Calu3 (cell line): ENCODE measurements around the gene TSPAN18. TPM values are rescaled to one million over a fixed set of nuclear protein-coding genes. Genes with fewer than 3 reads are reported as not detected.

Source experiments
- BruUV-seq: library from RNA; stranded (reverse); fragments of 400-500 nt; replicated peaks from 2 replicates; lab custom pipeline; 2021; lab: Mats Ljungman, UMichigan
- CTCF ChIA-PET: fragments of 300-600 bp; sonication (Branson Sonifier 250); formaldehyde crosslinking; loops from one replicate; lab custom pipeline; 2022; ENCODE audit warnings: antibody characterized with exemption; lab: Charles Lee
- DNase-seq: peaks from one replicate; pipeline ENCODE4 v3.0.0; 2022
- H3K27ac Mint-ChIP-seq: one replicate; pipeline ENCODE4 v1.8.0; 2022; ENCODE audit warnings: mixed read lengths; ENCODE audit not compliant: unreplicated experiment
- H3K27me3 Mint-ChIP-seq: one replicate; pipeline ENCODE4 v1.8.0; 2022; ENCODE audit warnings: mixed read lengths; ENCODE audit not compliant: unreplicated experiment
- H3K36me3 Mint-ChIP-seq: one replicate; pipeline ENCODE4 v1.8.0; 2022; ENCODE audit warnings: mild to moderate bottlenecking, moderate library complexity, mixed read lengths; ENCODE audit not compliant: insufficient read depth, unreplicated experiment
- H3K4me1 Mint-ChIP-seq: one replicate; pipeline ENCODE4 v1.8.0; 2022; ENCODE audit warnings: mild to moderate bottlenecking, low read depth, mixed read lengths; ENCODE audit not compliant: unreplicated experiment
- H3K4me3 Mint-ChIP-seq: one replicate; pipeline ENCODE4 v1.8.0; 2022; ENCODE audit warnings: mild to moderate bottlenecking, low read depth, moderate library complexity, mixed read lengths; ENCODE audit not compliant: unreplicated experiment
- H3K9me3 Mint-ChIP-seq: one replicate; pipeline ENCODE4 v1.8.0; 2022; ENCODE audit warnings: low read depth, mixed read lengths; ENCODE audit not compliant: unreplicated experiment
- intact Hi-C: fragments of 100-400 bp; cut with micrococcal nuclease; formaldehyde crosslinking; loops from one replicate; pipeline ENCODE4 v1.10.0; 2022; ENCODE audit not compliant: unreplicated experiment
- total RNA-seq: library from RNA; stranded (reverse); gene quantifications from 2 replicates; pipeline ENCODE4 v1.2.3, GENCODE V29; 2022
- TF ChIP-seq, protein P1 (sequence below): fragments of 200-600 bp; IDR thresholded peaks from one replicate; pipeline ENCODE4 v1.8.0; 2022; ENCODE audit warnings: antibody characterized with exemption; ENCODE audit not compliant: unreplicated experiment

Gene TSPAN18
- total RNA-seq, 1 experiment from 2014 or later = not detected

DNA sequence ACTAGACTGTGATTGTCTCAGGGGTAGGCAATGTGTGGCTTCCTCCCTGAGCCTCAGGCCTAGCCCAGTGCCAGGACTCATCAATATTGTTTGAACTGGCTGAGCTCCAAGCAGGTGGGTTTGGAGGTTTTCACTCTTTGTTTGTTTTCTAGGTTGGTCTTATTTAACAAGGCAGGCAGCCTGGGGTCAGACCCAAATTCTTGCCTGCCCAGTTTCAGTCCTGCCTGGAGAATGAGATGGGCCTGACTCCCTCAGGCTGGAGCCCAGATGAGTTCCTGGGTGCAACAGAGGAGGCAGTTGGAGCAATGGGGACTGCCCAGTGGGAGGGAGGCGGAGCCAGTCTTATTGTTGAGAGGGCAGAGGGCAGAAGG lies 252.2 kb downstream of the TSPAN18 start:
- Mint-ChIP-seq H3K27ac (no peak overlapping the region), H3K9me3 (no peaks in the 10 kb centered on the region), H3K4me3 (no peak overlapping the region), H3K36me3 (peaks cover 16% of the 10 kb centered on the region), H3K27me3 (no peaks in the 10 kb centered on the region), H3K4me1 (no peaks in the 10 kb centered on the region)
- BruUV-seq = no TSS peak
- TF ChIP-seq, protein P1, sequence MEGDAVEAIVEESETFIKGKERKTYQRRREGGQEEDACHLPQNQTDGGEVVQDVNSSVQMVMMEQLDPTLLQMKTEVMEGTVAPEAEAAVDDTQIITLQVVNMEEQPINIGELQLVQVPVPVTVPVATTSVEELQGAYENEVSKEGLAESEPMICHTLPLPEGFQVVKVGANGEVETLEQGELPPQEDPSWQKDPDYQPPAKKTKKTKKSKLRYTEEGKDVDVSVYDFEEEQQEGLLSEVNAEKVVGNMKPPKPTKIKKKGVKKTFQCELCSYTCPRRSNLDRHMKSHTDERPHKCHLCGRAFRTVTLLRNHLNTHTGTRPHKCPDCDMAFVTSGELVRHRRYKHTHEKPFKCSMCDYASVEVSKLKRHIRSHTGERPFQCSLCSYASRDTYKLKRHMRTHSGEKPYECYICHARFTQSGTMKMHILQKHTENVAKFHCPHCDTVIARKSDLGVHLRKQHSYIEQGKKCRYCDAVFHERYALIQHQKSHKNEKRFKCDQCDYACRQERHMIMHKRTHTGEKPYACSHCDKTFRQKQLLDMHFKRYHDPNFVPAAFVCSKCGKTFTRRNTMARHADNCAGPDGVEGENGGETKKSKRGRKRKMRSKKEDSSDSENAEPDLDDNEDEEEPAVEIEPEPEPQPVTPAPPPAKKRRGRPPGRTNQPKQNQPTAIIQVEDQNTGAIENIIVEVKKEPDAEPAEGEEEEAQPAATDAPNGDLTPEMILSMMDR = no peak
- intact Hi-C loops = no loop called here
- peak; percentile 84 for DNase-seq
- CTCF ChIA-PET = interaction anchor here (0.8 to 1.7 kb wide), 10 partner anchors 10 to 117 kb away, joined by 3 to 14 read pairs (median 4); no protein-coding TSS in a partner anchor

DNA sequence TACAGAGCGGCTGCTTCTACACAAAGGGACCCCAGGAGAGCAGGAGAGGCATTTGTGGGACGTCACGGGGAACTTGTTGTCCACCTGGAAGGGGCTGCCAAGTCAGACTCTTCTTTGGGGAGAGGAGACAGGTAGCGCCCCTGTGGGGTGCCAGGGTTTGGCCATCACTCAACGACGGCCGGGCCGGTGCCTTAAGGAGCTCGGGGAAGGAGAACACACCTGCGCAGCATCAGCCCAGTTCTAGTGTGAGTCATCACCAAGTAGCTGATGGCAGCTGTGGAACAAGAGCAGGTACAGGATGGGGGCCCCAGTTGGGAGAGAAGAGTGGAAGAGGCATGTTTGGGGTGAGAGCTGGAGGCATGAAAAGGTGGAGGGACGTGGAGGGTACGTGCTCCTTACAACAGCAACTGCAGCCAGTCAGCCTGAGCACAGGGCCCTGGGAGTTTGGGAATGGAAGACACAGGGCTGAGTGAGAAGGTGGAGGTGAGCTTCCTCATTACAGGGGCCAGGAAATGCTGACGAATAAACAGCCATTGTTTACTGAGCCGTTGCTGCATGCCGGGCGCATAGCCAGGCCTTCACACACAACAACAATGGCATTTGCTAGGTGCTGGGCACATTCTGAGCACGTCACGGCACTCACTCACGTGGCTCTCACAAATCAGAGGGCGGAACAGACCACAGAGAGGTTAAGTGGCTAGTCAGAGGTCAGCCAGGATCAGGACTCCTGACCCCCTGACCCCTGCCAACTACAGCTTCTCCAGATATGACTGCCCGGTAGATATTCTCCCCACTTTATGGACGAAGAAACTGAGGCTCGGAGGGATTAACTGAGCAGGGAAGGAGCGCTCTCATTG lies 253.0 kb downstream of the TSPAN18 start:
- Mint-ChIP-seq H3K4me1 (no peaks in the 10 kb centered on the region), H3K27ac (no peak overlapping the region), H3K27me3 (no peaks in the 10 kb centered on the region), H3K4me3 (no peak overlapping the region), H3K9me3 (no peaks in the 10 kb centered on the region), H3K36me3 (peaks cover 16% of the 10 kb centered on the region)
- BruUV-seq = no TSS peak
- CTCF ChIA-PET = interaction anchor here (1.0 to 1.7 kb wide), 11 partner anchors 11 to 125 kb away, joined by 3 to 14 read pairs (median 3); no protein-coding TSS in a partner anchor
- TF ChIP-seq, protein P1 = no peak
- DNase-seq = peak; percentile 87
- intact Hi-C loops = no loop called here

GRCh38 chr11:44980533-44981427 lies 254.0 kb downstream of the TSPAN18 start:
- no peaks in the 10 kb centered on the region for H3K4me1 Mint-ChIP-seq
- CTCF ChIA-PET = no interaction called here
- H3K9me3 Mint-ChIP-seq = no peaks in the 10 kb centered on the region
- DNase-seq = no peak
- no peak overlapping the region for H3K27ac Mint-ChIP-seq
- TF ChIP-seq, protein P1 = no peak
- H3K4me3 Mint-ChIP-seq = no peak overlapping the region
- peaks cover 9% of the 10 kb centered on the region for H3K27me3 Mint-ChIP-seq
- BruUV-seq = no TSS peak
- H3K36me3 Mint-ChIP-seq = peaks cover 16% of the 10 kb centered on the region
- intact Hi-C loops = no loop called here

Other genes with a start within 250 kb of the TSPAN18 start
- 26.4 and 32.6 TPM in 2 replicates for gene CD82, start 161.3 kb upstream of the TSPAN18 start, total RNA-seq
- gene TP53I11, start 223.9 kb downstream of the TSPAN18 start, total RNA-seq = 27.8 and 69.5 TPM in 2 replicates